ENCODE measurements around the gene SSTR5.

GRCh38 chr16:1129106-1129960 lies 56.8 kb downstream of the SSTR5 start:
- TF ChIP-seq, protein P1, sequence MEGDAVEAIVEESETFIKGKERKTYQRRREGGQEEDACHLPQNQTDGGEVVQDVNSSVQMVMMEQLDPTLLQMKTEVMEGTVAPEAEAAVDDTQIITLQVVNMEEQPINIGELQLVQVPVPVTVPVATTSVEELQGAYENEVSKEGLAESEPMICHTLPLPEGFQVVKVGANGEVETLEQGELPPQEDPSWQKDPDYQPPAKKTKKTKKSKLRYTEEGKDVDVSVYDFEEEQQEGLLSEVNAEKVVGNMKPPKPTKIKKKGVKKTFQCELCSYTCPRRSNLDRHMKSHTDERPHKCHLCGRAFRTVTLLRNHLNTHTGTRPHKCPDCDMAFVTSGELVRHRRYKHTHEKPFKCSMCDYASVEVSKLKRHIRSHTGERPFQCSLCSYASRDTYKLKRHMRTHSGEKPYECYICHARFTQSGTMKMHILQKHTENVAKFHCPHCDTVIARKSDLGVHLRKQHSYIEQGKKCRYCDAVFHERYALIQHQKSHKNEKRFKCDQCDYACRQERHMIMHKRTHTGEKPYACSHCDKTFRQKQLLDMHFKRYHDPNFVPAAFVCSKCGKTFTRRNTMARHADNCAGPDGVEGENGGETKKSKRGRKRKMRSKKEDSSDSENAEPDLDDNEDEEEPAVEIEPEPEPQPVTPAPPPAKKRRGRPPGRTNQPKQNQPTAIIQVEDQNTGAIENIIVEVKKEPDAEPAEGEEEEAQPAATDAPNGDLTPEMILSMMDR (IDR thresholded peaks at IDR 0.05): no peak
- no peak for TF ChIP-seq POLR2A (IDR thresholded peaks at IDR 0.05)
